Left colon (tissue), 2 donors: ENCODE measurements around the gene CGB8. TPM values are rescaled to one million over a fixed set of nuclear protein-coding genes. Genes with fewer than 3 reads are reported as not detected.
"Not testable (repeated sequence)": the region's sequence is repeated elsewhere in the genome, so short reads cannot be mapped to it uniquely, and the experiment has no call there.

Source experiments
- ATAC-seq: fragments of 200-7000 bp; cut with Tn5 transposase; one replicate; pipeline ENCODE4 v1.9.1; 2020; ENCODE audit warnings: mild to moderate bottlenecking, moderate library complexity
- DNase-seq, 2 donors: peaks; one replicate each; pipeline ENCODE4 v3.0.0-alpha.2; 2020
- intact Hi-C, 2 donors: fragments of 100-400 bp; cut with DNase I in 1 of 2; cut with micrococcal nuclease in 1 of 2; formaldehyde crosslinking; loops; one replicate each; pipeline versions ENCODE4 v1.11.2 to v1.14.0; 2022; cut with DNase I, micrococcal nuclease
- total RNA-seq, 2 donors: library from RNA; stranded (reverse); fragmentation: NEBNext Ultra II Directional; extraction: Animal tissue kit (Norgen Biotek cat#: 25700); gene quantifications; one replicate each; pipeline ENCODE4 v1.2.1, GENCODE V29; 2021
- donor health status: DM: no; HTN: no; CAD: no.
- donor health status: DM: yes; HTN: yes; CAD: no.

The CGB8 gene
- total RNA-seq, 2 donors from 2014 or later, result not detected

GRCh38 chr19:49038557-49039276, 10.2 kb downstream of the CGB8 start:
- DNase-seq, intact Hi-C loops, ATAC-seq: not testable (repeated sequence)

GRCh38 chr19:49038111-49038510, 10.8 kb downstream of the CGB8 start:
- DNase-seq, intact Hi-C loops: not testable (repeated sequence)

GRCh38 chr19:49036815-49037214, 12.1 kb downstream of the CGB8 start, which contains the start of gene CGB1:
CGB1 (minus strand) TSS chr19:49036895; CDS start chr19:49036711, 184 bp downstream.
- DNase-seq, ATAC-seq, intact Hi-C loops: not testable (repeated sequence)

More at GRCh38 chr19:49038111-49038510, 10.8 kb downstream of the CGB8 start:
- ATAC-seq, result not testable (repeated sequence)

GRCh38 chr19:49031642-49032301, 17.1 kb downstream of the CGB8 start, which contains the start of gene CGB2:
CGB2 (plus strand) TSS chr19:49031890; CDS start chr19:49032096, 206 bp downstream.
- intact Hi-C loops, DNase-seq, ATAC-seq: not testable (repeated sequence)

GRCh38 chr19:49030323-49030722, 18.6 kb downstream of the CGB8 start:
- ATAC-seq, intact Hi-C loops, DNase-seq: not testable (repeated sequence)

GRCh38 chr19:49029749-49030148, 19.2 kb downstream of the CGB8 start:
- DNase-seq, intact Hi-C loops, ATAC-seq: not testable (repeated sequence)

GRCh38 chr19:49028686-49029085, 20.2 kb downstream of the CGB8 start:
- DNase-seq, ATAC-seq, intact Hi-C loops: not testable (repeated sequence)

GRCh38 chr19:49025599-49025998, 23.3 kb downstream of the CGB8 start:
- DNase-seq, intact Hi-C loops, ATAC-seq: not testable (repeated sequence)

- ATAC-seq, intact Hi-C loops, DNase-seq: not testable (repeated sequence)
These were observed 23.8 kb downstream of the CGB8 start for GRCh38 chr19:49025088-49025487.

GRCh38 chr19:49024233-49024632, 24.7 kb downstream of the CGB8 start, which contains the start of gene CGB3:
CGB3 (minus strand) TSS chr19:49024333; CDS start chr19:49023971, 362 bp downstream.
- ATAC-seq, intact Hi-C loops, DNase-seq: not testable (repeated sequence)

- DNase-seq (no peak), ATAC-seq (no peak)
- intact Hi-C loops, result no loop called here
These were observed 26.8 kb downstream of the CGB8 start for GRCh38 chr19:49022116-49022515.

GRCh38 chr19:49020931-49021895, 27.7 kb downstream of the CGB8 start:
- intact Hi-C loops, result no loop called here
- DNase-seq (no peak), ATAC-seq (no peak)

- DNase-seq, result no peak
- intact Hi-C loops, result no loop called here
- no peak for ATAC-seq
These were observed 28.6 kb downstream of the CGB8 start for GRCh38 chr19:49020342-49020741.

GRCh38 chr19:49019242-49019932, 29.5 kb downstream of the CGB8 start:
- intact Hi-C loops, result no loop called here
- ATAC-seq (peak; percentile 81), DNase-seq (peak; percentile 60 to 89)

GRCh38 chr19:49018388-49019241, 30.3 kb downstream of the CGB8 start:
- intact Hi-C loops, result not testable (repeated sequence)
- DNase-seq, result peak in 1 of 2 donors; percentile 53
- ATAC-seq, result peak; percentile 23

GRCh38 chr19:49017666-49018351, 31.1 kb downstream of the CGB8 start:
- DNase-seq, result peak; percentile 46 to 63
- ATAC-seq, result peak; percentile 54
- intact Hi-C loops, result no loop called here
